Endothelial cell of coronary artery (primary cell): ENCODE results near the gene DYNC1LI2. TPM values are rescaled to one million over a fixed set of nuclear protein-coding genes. Genes with fewer than 3 reads are reported as not detected.

ENCODE experiments used
- total RNA-seq: library from RNA; depleted of rRNA; stranded (reverse); fragments of >200 nt; gene quantifications from 2 replicates; pipeline ENCODE4 v1.2.3, GENCODE V29; 2014

The DYNC1LI2 gene
- 130 and 181 TPM in 2 replicates for total RNA-seq

DNA sequence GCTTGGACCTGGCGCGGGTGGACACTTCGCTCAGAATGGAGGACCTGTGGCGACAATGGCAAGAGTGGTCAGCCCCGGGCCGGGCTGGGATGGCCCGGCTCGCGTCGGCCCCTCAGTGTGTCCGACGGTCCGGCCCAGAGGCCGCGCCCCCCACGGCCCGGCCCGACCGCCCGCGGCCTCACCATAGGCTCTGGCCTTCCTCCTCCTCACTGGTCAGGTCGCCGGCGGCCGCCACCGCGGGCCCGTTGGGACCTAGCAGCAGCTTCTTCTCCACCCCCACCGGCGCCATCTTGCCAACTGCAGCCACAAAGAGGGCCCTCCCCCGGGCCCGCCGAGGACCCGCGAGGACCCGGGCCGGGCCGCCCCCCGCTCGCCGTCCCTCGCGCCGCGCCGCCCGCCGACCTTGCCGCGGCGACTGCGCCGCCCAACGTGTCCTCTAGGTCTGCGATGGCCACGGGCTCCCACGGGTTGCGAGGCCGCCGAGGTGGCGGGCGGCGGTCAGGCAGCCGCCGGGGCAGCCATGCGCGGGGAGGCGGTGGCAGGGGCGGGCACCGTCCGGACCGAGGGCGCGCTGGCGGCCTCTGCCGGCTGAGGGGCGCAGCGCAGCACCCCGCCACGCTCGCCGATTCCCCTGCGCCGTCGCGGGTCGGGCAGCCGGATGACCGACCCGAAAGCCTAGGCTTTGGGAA, at the start of gene DYNC1LI2:
Gene DYNC1LI2, minus strand, starts transcription at position 307 of the 689 bp plus-strand sequence. Its CDS starts 18 bp downstream, at position 289.

DNA sequence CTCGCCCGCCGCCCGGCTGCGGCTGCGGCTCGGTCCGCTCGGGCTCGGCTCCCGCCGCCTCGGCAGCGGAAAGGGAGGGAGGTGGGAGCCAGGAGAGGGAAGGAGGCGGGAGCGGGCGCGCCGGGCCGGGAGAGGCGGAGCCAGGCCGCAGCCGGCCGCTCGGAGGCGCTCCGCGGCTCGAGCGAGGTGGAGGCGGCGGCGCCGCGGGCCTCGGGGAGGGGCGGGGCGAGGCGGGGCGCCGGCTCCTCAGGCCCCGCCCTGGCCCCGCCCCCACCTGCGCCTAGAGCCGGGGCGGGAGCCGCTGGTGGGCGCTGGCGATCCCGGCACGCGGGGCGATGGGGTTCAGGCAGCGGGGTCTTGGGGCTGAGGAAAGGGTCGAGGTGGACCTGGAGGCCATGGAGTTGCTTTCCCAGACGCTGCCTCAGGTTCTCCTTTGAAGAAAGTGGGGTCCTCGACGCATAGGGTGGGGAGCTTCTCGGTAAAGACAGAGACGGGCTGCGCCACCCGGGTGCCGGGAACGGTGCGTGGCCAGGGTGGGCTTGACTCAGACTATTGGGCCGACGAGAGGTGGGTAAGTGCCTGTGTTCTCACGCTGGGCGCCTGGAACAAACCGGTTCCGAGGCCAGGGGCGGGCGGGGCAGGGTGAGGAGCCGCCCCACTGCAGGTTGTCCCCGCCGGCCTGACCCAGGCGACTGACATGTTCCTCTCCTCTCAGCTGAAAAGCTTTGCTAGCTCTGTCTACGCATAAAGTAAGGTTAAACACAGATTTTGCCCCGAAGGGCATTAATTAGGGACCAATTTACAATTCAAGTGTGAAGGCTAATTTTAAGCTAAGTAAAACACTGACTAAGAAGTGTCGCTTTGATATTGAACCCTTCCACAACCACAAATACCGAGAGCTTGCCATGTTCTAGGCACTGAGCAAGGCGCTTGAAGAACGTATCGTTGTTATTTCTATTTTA, 54.5 kb downstream of the DYNC1LI2 start, which contains the start of gene CMTM4:
Gene CMTM4, minus strand, starts transcription at position 75 of the 962 bp plus-strand sequence. CDS start 218 bp downstream, outside the sequence.

Other genes with a start within 250 kb of the DYNC1LI2 start
- gene TK2, start 201.5 kb downstream of the DYNC1LI2 start, total RNA-seq = 20.2 and 28.0 TPM in 2 replicates
- 59.4 and 79.1 TPM in 2 replicates for gene CKLF, start 199.0 kb downstream of the DYNC1LI2 start, total RNA-seq
- gene CMTM1, start 185.2 kb downstream of the DYNC1LI2 start, total RNA-seq = 2.4 and 2.5 TPM in 2 replicates
- 0.09 TPM in 1 of 2 replicates, not detected in the other for gene CMTM2, start 172.1 kb downstream of the DYNC1LI2 start, total RNA-seq
- 14.1 and 22.8 TPM in 2 replicates for gene CMTM3, start 146.9 kb downstream of the DYNC1LI2 start, total RNA-seq
- gene CMTM4, start 54.9 kb downstream of the DYNC1LI2 start, total RNA-seq = 6.9 and 14.5 TPM in 2 replicates
- under 0.01 TPM in 1 of 2 replicates, not detected in the other for gene TERB1, start 50.0 kb upstream of the DYNC1LI2 start, total RNA-seq
- 70.5 and 88.9 TPM in 2 replicates for gene NAE1, start 79.4 kb upstream of the DYNC1LI2 start, total RNA-seq
- gene CA7, start 92.8 kb upstream of the DYNC1LI2 start, total RNA-seq = not detected in 2 replicates
- 4.9 and 8.5 TPM in 2 replicates for gene PDP2, start 128.9 kb upstream of the DYNC1LI2 start, total RNA-seq
- gene CDH16, start 167.3 kb upstream of the DYNC1LI2 start, total RNA-seq = not detected in 2 replicates
- 0.45 and 1.0 TPM in 2 replicates for gene RRAD, start 173.9 kb upstream of the DYNC1LI2 start, total RNA-seq
- 171 and 191 TPM in 2 replicates for gene CIAO2B, start 182.8 kb upstream of the DYNC1LI2 start, total RNA-seq
- 14.7 and 14.9 TPM in 2 replicates for gene CES2, start 183.9 kb upstream of the DYNC1LI2 start, total RNA-seq
- 0.09 and 0.19 TPM in 2 replicates for gene CES3, start 209.7 kb upstream of the DYNC1LI2 start, total RNA-seq
- 0.54 and 0.56 TPM in 2 replicates for gene CES4A, start 237.0 kb upstream of the DYNC1LI2 start, total RNA-seq